Measurements from ENCODE around the gene GLCCI1. TPM values are rescaled to one million over a fixed set of nuclear protein-coding genes. Genes with fewer than 3 reads are reported as not detected.

GLCCI1 gene
- polyA plus RNA-seq, 1 donor from 2014 or later = 37.2 TPM

DNA sequence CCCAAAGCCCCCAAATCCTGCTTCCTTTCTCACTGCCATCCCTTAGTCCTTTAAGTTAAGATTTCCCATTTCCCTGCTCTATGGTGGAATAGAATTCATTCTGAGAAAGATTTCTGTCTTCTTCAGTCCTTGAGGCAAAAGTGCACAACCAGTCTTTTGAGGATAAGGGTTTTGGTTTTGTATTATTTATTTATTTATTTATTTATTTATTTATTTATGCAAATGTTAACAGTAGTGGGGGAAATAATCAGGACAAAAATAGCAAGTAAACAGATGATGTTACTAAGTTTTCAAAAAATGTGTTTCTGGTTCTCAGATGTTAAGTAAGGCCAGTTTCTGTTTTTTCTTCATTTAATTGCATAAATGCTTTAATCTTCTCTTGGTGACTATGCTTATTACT is 84.2 kb downstream of the GLCCI1 start:
- TF ChIP-seq SMC3 (conservative IDR thresholded peaks at IDR 0.05; ENCODE audit: poor library complexity) (no peak), EZH2 (IDR thresholded peaks at IDR 0.05; ENCODE audit: borderline replicate concordance, insufficient read depth, low read length, poor library complexity, severe bottlenecking) (no peak), EP300 (conservative IDR thresholded peaks at IDR 0.05; ENCODE audit: poor library complexity, severe bottlenecking) (no peak), RAD21 (conservative IDR thresholded peaks at IDR 0.05) (no peak), MXI1 (conservative IDR thresholded peaks at IDR 0.05; ENCODE audit: poor library complexity, severe bottlenecking) (no peak), POLR2AphosphoS5 (IDR thresholded peaks at IDR 0.05) (no peak), TAF1 (IDR thresholded peaks at IDR 0.05; ENCODE audit: low read depth) (no peak)
- TF ChIP-seq, protein P1, sequence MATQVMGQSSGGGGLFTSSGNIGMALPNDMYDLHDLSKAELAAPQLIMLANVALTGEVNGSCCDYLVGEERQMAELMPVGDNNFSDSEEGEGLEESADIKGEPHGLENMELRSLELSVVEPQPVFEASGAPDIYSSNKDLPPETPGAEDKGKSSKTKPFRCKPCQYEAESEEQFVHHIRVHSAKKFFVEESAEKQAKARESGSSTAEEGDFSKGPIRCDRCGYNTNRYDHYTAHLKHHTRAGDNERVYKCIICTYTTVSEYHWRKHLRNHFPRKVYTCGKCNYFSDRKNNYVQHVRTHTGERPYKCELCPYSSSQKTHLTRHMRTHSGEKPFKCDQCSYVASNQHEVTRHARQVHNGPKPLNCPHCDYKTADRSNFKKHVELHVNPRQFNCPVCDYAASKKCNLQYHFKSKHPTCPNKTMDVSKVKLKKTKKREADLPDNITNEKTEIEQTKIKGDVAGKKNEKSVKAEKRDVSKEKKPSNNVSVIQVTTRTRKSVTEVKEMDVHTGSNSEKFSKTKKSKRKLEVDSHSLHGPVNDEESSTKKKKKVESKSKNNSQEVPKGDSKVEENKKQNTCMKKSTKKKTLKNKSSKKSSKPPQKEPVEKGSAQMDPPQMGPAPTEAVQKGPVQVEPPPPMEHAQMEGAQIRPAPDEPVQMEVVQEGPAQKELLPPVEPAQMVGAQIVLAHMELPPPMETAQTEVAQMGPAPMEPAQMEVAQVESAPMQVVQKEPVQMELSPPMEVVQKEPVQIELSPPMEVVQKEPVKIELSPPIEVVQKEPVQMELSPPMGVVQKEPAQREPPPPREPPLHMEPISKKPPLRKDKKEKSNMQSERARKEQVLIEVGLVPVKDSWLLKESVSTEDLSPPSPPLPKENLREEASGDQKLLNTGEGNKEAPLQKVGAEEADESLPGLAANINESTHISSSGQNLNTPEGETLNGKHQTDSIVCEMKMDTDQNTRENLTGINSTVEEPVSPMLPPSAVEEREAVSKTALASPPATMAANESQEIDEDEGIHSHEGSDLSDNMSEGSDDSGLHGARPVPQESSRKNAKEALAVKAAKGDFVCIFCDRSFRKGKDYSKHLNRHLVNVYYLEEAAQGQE (IDR thresholded peaks at IDR 0.05; ENCODE audit: borderline replicate concordance) = no peak
- TF ChIP-seq, protein P2, sequence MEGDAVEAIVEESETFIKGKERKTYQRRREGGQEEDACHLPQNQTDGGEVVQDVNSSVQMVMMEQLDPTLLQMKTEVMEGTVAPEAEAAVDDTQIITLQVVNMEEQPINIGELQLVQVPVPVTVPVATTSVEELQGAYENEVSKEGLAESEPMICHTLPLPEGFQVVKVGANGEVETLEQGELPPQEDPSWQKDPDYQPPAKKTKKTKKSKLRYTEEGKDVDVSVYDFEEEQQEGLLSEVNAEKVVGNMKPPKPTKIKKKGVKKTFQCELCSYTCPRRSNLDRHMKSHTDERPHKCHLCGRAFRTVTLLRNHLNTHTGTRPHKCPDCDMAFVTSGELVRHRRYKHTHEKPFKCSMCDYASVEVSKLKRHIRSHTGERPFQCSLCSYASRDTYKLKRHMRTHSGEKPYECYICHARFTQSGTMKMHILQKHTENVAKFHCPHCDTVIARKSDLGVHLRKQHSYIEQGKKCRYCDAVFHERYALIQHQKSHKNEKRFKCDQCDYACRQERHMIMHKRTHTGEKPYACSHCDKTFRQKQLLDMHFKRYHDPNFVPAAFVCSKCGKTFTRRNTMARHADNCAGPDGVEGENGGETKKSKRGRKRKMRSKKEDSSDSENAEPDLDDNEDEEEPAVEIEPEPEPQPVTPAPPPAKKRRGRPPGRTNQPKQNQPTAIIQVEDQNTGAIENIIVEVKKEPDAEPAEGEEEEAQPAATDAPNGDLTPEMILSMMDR (IDR thresholded peaks at IDR 0.05; ENCODE audit: poor library complexity, severe bottlenecking) = no peak
- Histone ChIP-seq H3K36me3 (ENCODE audit: insufficient read depth, low read length) (no peaks in the 10 kb centered on the region), H3K27me3 (ENCODE audit: insufficient read depth, low read depth, low read length) (no peaks in the 10 kb centered on the region), H3F3A (ENCODE audit: insufficient read depth, low read length, poor library complexity, severe bottlenecking) (no peaks in the 10 kb centered on the region), H3K4me2 (ENCODE audit: low read length) (no peak overlapping the region), H3K9me2 (ENCODE audit: insufficient read depth, low read length) (no peaks in the 10 kb centered on the region), H3K4me3 (ENCODE audit: low read length) (no peak overlapping the region), H3K79me2 (replicated peaks; ENCODE audit: insufficient read depth, low read length) (no peaks in the 10 kb centered on the region), H3K27ac (ENCODE audit: low read length) (no peak overlapping the region), H3K9me3 (ENCODE audit: low read length) (no peaks in the 10 kb centered on the region), H2AFZ (ENCODE audit: low read depth, low read length) (no peak overlapping the region), H3K9ac (ENCODE audit: low read length) (no peak overlapping the region), H4K20me1 (ENCODE audit: insufficient read depth) (no peaks in the 10 kb centered on the region)

DNA sequence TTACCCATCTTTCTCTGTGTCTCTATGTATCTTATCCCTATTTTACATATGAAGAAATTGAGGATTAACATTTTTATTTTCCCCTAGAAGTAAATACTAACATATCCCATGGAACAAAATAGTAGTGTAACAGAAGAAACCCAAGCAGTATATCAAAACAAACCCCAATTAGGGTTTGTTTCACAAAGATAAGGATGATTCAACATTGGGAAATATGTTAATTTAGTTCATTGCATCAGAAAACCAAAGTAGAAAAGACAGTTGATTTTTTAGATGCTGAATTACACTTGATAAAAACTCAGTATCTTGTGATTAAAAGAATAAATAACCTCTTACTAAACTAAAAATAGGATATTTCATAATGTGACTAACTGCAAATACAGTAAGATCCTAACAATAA is 87.8 kb downstream of the GLCCI1 start:
- no peak overlapping the region for H3K4me3 ChIP-seq (ENCODE audit: low read length)
- TF ChIP-seq, protein P2 (IDR thresholded peaks at IDR 0.05; ENCODE audit: poor library complexity, severe bottlenecking) = no peak
- TF ChIP-seq SMC3 (conservative IDR thresholded peaks at IDR 0.05; ENCODE audit: poor library complexity) = no peak
- TF ChIP-seq, protein P1 (IDR thresholded peaks at IDR 0.05; ENCODE audit: borderline replicate concordance) = no peak
- TF ChIP-seq TAF1 (IDR thresholded peaks at IDR 0.05; ENCODE audit: low read depth) = no peak
- TF ChIP-seq MXI1 (conservative IDR thresholded peaks at IDR 0.05; ENCODE audit: poor library complexity, severe bottlenecking) = no peak
- no peak for TF ChIP-seq RAD21 (conservative IDR thresholded peaks at IDR 0.05)
- TF ChIP-seq EZH2 (IDR thresholded peaks at IDR 0.05; ENCODE audit: borderline replicate concordance, insufficient read depth, low read length, poor library complexity, severe bottlenecking) = no peak
- TF ChIP-seq POLR2AphosphoS5 (IDR thresholded peaks at IDR 0.05) = no peak
- TF ChIP-seq EP300 (conservative IDR thresholded peaks at IDR 0.05; ENCODE audit: poor library complexity, severe bottlenecking) = no peak
- no peaks in the 10 kb centered on the region for H3K79me2 ChIP-seq (replicated peaks; ENCODE audit: insufficient read depth, low read length)
- H3K36me3 ChIP-seq (ENCODE audit: insufficient read depth, low read length) = peaks cover 3% of the 10 kb centered on the region
- no peak overlapping the region for H3K9ac ChIP-seq (ENCODE audit: low read length)
- no peaks in the 10 kb centered on the region for H3K9me2 ChIP-seq (ENCODE audit: insufficient read depth, low read length)
- no peaks in the 10 kb centered on the region for H4K20me1 ChIP-seq (ENCODE audit: insufficient read depth)
- H3K9me3 ChIP-seq (ENCODE audit: low read length) = no peaks in the 10 kb centered on the region
- no peak overlapping the region for H3K4me2 ChIP-seq (ENCODE audit: low read length)
- H3K27ac ChIP-seq (ENCODE audit: low read length) = no peak overlapping the region
- H3K27me3 ChIP-seq (ENCODE audit: insufficient read depth, low read depth, low read length) = no peaks in the 10 kb centered on the region
- no peak overlapping the region for H2AFZ ChIP-seq (ENCODE audit: low read depth, low read length)
- no peaks in the 10 kb centered on the region for H3F3A ChIP-seq (ENCODE audit: insufficient read depth, low read length, poor library complexity, severe bottlenecking)
